Sigmoid colon (tissue), 7 donors: ENCODE data around the gene CDHR3. TPM values are rescaled to one million over a fixed set of nuclear protein-coding genes. Genes with fewer than 3 reads are reported as not detected.

Experiments used
- DNase-seq: peaks from one replicate; pipeline ENCODE4 v3.0.0-alpha.2; 2019
- H3K27ac ChIP-seq, 4 donors: fragments of 200-600 bp; sonication (generic); one replicate each; pipeline ENCODE4 v1.5.1; 2016 to 2019; ENCODE audit warnings: mild to moderate bottlenecking in 1 of 4
- H3K27me3 ChIP-seq, 3 donors: fragments of 200-600 bp; sonication (generic); one replicate each; pipeline ENCODE4 v1.5.1; 2019; ENCODE audit warnings: mild to moderate bottlenecking in 1 of 3
- H3K36me3 ChIP-seq, 4 donors: fragments of 200-600 bp; sonication (generic); one replicate each; pipeline ENCODE4 v1.5.1; 2016 to 2019
- H3K4me1 ChIP-seq, 4 donors: fragments of 200-600 bp; sonication (generic); one replicate each; pipeline ENCODE4 v1.5.1; 2017 to 2019
- H3K4me3 ChIP-seq, 4 donors: fragments of 200-600 bp; sonication (generic); one replicate each; pipeline ENCODE4 v1.5.1; 2017 to 2019; ENCODE audit warnings: mild to moderate bottlenecking in 2 of 4, moderate library complexity in 1 of 4
- H3K9me3 ChIP-seq, 4 donors: fragments of 200-600 bp in 3 of 4; sonication (generic) in 3 of 4; one replicate each; pipeline versions ENCODE4 v1.5.1 to v1.6.1; 2013 to 2019
- EP300 ChIP-seq, 4 donors: sonication (generic); formaldehyde crosslinking; IDR thresholded peaks; one replicate each; pipeline ENCODE4 v1.6.1; 2017; ENCODE audit warnings: antibody characterized with exemption in 4 of 4
- POLR2A ChIP-seq, 2 donors: fragments of 450-650 bp; IDR thresholded peaks; one replicate each; pipeline ENCODE4 v1.6.1; 2016; ENCODE audit warnings: antibody characterized with exemption in 2 of 2, mild to moderate bottlenecking in 2 of 2, moderate library complexity in 2 of 2
- POLR2AphosphoS5 ChIP-seq, 4 donors: sonication (generic); formaldehyde crosslinking; IDR thresholded peaks; one replicate each; pipeline ENCODE4 v1.6.1; 2017; ENCODE audit warnings: antibody characterized with exemption in 4 of 4
- WGBS, 2 donors: extraction: QIAGEN DNeasy Blood & Tissue Kit; methylation state at CpG; one replicate each; pipeline ENCODE4 v1.1.7; 2013; 5-methylcytosine and 5-hydroxymethylcytosine counted together
- intact Hi-C: fragments of 100-400 bp; cut with DNase I; formaldehyde crosslinking; loops from one replicate; pipeline ENCODE4 v1.15.1; 2023
- polyA plus RNA-seq, 3 donors: library from polyadenylated mRNA; stranded (reverse); fragments of 200-250 nt; gene quantifications; one replicate each; pipeline ENCODE4 v1.2.3, GENCODE V29; 2013
- total RNA-seq, 4 donors: library from RNA; depleted of rRNA; stranded (reverse); fragments of >200 nt; gene quantifications; one replicate each; pipeline ENCODE4 v1.1.0, GENCODE V29; 2016
- TF ChIP-seq, protein P1 (sequence below), 4 experiments: fragments of 450-650 bp in 3 of 4; fragments of 200-600 bp in 1 of 4; IDR thresholded peaks; one replicate each; pipeline ENCODE4 v1.5.1; 2016 to 2019; ENCODE audit warnings: antibody characterized with exemption in 4 of 4, mild to moderate bottlenecking in 3 of 4, moderate library complexity in 2 of 4
- donor health status: healthy with polysubstance abuse.
- donor health status: Bipolar disorder and iron deficiency.
- donor health status: healthy.

Gene CDHR3
- total and polyA plus RNA-seq, 7 donors: 2.2 to 21.3 (median 3.7) TPM

DNA sequence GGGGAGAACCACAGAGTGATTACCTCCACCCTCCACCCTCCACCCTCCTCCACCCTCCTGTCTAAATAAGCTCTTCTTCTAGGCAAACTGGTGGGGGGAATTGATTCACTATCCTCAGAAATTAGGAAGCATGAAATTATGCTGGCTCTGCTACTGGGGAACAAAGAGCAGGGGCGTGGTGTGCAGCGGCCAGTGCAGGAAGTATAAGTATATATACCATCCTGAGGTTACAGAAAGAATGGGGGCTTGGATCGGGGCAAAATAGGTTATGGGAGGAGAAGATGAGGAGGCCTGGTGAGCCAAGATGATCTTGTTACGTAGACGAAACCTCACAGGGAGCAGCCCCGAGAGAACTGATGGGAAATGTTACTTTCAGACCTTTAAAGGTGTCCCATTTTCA is 100.0 kb downstream of the CDHR3 start:
- peak overlapping the region in 3 of 4 donors; percentile 88 to 90 (median 89) for H3K27ac ChIP-seq
- 43 to 62% methylated on average over 6 of the region's 6 CpGs for WGBS, 2 donors
- no peak overlapping the region for H3K4me3 ChIP-seq
- no peak for TF ChIP-seq POLR2AphosphoS5 (IDR thresholded peaks at IDR 0.05)
- no peak for TF ChIP-seq EP300 (IDR thresholded peaks at IDR 0.05)
- TF ChIP-seq, protein P1, sequence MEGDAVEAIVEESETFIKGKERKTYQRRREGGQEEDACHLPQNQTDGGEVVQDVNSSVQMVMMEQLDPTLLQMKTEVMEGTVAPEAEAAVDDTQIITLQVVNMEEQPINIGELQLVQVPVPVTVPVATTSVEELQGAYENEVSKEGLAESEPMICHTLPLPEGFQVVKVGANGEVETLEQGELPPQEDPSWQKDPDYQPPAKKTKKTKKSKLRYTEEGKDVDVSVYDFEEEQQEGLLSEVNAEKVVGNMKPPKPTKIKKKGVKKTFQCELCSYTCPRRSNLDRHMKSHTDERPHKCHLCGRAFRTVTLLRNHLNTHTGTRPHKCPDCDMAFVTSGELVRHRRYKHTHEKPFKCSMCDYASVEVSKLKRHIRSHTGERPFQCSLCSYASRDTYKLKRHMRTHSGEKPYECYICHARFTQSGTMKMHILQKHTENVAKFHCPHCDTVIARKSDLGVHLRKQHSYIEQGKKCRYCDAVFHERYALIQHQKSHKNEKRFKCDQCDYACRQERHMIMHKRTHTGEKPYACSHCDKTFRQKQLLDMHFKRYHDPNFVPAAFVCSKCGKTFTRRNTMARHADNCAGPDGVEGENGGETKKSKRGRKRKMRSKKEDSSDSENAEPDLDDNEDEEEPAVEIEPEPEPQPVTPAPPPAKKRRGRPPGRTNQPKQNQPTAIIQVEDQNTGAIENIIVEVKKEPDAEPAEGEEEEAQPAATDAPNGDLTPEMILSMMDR (IDR thresholded peaks at IDR 0.05): no peak
- TF ChIP-seq POLR2A (IDR thresholded peaks at IDR 0.05): no peak
- no peak for DNase-seq
- H3K27me3 ChIP-seq: no peaks in the 10 kb centered on the region
- H3K36me3 ChIP-seq: no peaks in the 10 kb centered on the region
- intact Hi-C loops: loop anchor here (10.0 kb wide), 1 partner anchor 222 kb away; the partner anchor contains the start of gene NAMPT
- H3K4me1 ChIP-seq: peaks cover 0 to 90% (median 72%) of the 10 kb centered on the region in 4 donors
- no peaks in the 10 kb centered on the region for H3K9me3 ChIP-seq

DNA sequence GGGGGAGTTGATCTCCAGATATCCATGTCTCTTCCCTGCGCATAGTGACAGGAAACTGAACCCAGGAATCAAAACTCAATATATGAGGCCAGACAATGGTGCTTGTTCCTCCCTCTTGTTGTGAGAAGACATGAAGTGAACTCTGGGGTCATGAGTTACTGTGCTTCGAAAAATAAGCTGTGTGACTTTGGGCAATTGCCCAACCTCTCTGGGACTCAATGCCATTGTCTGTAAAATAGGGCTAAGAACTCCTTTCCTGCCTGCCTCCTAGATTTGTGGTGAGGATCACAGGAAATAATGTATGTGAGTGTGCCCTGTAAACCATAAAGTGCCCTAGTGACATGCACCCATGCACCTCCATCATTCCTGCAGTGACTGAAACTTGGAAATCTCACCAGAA is 100.6 kb downstream of the CDHR3 start:
- peaks cover 0 to 90% (median 69%) of the 10 kb centered on the region in 4 donors for H3K4me1 ChIP-seq
- intact Hi-C loops: loop anchor here (10.0 kb wide), 1 partner anchor 221 kb away; the partner anchor contains the start of gene NAMPT
- 87 to 92% methylated on average over 2 of the region's 2 CpGs for WGBS, 2 donors
- no peak overlapping the region for H3K4me3 ChIP-seq
- DNase-seq: no peak
- no peaks in the 10 kb centered on the region for H3K9me3 ChIP-seq
- no peaks in the 10 kb centered on the region for H3K27me3 ChIP-seq
- no peaks in the 10 kb centered on the region for H3K36me3 ChIP-seq
- no peak for TF ChIP-seq EP300 (IDR thresholded peaks at IDR 0.05)
- H3K27ac ChIP-seq: peak overlapping the region; percentile 88 to 90 (median 88)

DNA sequence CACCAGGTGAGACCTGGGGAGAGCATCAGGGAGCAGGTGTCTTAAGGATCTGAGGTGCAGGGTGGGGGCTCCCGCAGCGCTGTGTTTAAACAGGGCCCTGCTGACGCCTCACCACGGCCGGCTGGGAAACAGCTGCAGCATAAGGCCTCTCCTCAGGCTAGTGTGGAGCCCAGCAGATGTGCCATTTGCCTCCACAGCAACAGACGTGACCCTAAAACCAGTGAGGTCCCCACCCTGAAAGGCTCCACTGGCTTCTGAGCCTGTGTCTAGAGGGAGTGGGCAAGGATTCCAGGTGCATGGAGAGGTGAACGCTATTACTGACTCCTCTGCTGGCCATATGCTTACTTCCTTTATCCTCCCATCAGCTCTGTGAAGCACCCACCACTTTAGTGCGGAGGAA is 101.3 kb downstream of the CDHR3 start:
- peak overlapping the region; percentile 88 to 90 (median 88) for H3K27ac ChIP-seq
- no peaks in the 10 kb centered on the region for H3K27me3 ChIP-seq
- intact Hi-C loops: loop anchor here (10.0 kb wide), 1 partner anchor 220 kb away; the partner anchor contains the start of gene NAMPT
- no peaks in the 10 kb centered on the region for H3K9me3 ChIP-seq
- peaks cover 0 to 90% (median 69%) of the 10 kb centered on the region in 4 donors for H3K4me1 ChIP-seq
- H3K36me3 ChIP-seq: no peaks in the 10 kb centered on the region
- DNase-seq: no peak
- no peak overlapping the region for H3K4me3 ChIP-seq
- WGBS, 2 donors: 62 to 66% methylated on average over 8 of the region's 8 CpGs
- TF ChIP-seq EP300 (IDR thresholded peaks at IDR 0.05): no peak

DNA sequence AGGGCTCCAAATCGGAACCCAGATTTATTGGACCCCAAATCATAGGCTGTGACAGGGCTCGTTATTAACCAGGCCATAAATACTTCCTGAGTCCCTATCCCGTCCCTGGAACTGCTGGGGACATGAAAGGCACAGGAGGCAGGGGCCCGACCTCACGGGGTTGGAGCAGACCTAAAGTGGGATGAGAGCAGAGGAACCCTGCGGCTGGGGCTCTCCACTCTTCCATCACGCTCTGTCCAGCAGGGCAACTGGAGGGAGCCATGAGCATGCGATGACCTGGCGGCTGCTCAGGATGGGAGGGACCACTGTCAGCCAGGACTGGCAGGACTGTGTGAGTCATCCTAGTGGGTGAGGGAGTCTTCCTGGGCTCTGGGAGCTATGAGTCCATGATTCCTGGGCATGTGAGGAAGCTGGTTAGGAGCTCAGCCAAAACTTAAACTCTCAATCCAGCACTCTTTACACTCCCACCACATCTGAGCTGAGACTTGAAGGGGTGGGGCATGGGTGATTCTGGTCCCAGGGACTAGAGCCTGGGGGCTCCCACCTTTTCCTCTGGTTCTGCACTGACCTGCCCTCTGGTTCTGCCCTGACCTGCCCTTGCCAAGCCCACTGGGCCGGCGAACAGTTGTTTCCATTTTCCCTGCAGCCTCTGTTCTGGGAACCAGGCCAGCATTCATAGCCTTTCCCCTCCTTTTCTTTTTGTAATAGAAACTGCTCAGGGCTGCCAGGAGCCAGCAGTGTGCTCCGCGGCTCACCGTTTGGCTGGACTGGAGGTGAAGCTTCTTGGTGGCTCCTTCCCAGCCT is 101.9 kb downstream of the CDHR3 start:
- intact Hi-C loops: loop anchor here (10.0 kb wide), 1 partner anchor 220 kb away; the partner anchor contains the start of gene NAMPT
- H3K4me3 ChIP-seq: peak overlapping the region in 3 of 4 donors; percentile 22 to 33 (median 30)
- 42 to 64% methylated on average over 14 of the region's 14 CpGs for WGBS, 2 donors
- H3K4me1 ChIP-seq: peaks cover 0 to 93% (median 71%) of the 10 kb centered on the region in 4 donors
- peak; percentile 97 for DNase-seq
- no peaks in the 10 kb centered on the region for H3K36me3 ChIP-seq
- H3K9me3 ChIP-seq: no peaks in the 10 kb centered on the region
- peak overlapping the region; percentile 88 to 90 (median 88) for H3K27ac ChIP-seq
- peak in 1 of 4 donors; percentile 37 for TF ChIP-seq EP300 (IDR thresholded peaks at IDR 0.05)
- TF ChIP-seq, protein P1 (IDR thresholded peaks at IDR 0.05): no peak
- peak; percentile 65 to 76 (median 70) for TF ChIP-seq POLR2AphosphoS5 (IDR thresholded peaks at IDR 0.05)
- H3K27me3 ChIP-seq: no peaks in the 10 kb centered on the region

DNA sequence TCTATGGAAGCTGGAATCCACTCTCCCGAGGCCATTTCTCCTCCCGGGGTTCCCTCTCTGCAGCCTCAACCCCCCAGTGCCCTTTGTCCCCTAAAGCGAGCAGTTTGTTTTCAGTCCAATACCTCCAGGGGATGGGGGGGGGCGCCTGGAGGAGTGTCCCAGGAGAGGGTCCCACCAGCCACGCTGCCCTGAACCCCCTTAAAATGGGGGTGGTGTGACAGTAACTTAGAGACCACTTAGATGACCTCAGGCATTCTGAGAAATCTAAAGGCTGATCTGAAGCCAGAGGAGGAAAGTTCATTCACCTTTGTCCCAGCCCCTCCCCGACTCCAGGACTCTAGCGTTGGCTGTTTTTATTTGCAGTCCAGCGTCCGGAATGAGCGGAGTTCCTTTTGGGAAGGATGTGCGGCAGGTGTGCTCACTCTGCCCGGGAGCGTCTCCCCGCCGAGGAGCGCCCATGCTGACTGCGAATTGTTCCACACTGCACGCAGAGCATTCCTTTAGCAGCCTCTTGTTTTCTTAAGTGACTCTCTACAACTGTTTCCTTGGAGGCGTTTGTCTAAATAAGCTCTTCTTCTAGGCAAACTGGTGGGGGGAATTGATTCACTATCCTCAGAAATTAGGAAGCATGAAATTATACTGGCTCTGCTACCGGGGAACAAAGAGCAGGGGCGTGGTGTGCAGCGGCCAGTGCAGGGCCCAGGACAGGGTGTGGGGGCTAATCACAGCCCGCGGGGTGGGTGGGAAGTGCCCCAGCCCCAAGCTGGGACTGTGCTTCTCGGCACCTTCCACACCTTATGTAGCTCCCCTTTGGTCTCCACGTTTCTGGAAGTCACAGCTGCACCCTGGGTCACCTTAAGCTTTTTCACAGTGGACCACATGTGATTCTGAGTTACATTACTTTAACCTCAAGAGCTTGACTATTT is 102.8 kb downstream of the CDHR3 start:
- peaks cover 0 to 94% (median 74%) of the 10 kb centered on the region in 4 donors for H3K4me1 ChIP-seq
- peak overlapping the region; percentile 88 to 90 (median 88) for H3K27ac ChIP-seq
- TF ChIP-seq POLR2A (IDR thresholded peaks at IDR 0.05) (peak in 1 of 2 donors; percentile 2), POLR2AphosphoS5 (IDR thresholded peaks at IDR 0.05) (peak in 2 of 4 donors; percentile 9 to 13), EP300 (IDR thresholded peaks at IDR 0.05) (no peak)
- 13 to 57% methylated on average over 26 of the region's 26 CpGs for WGBS, 2 donors
- intact Hi-C loops: loop anchor here (10.0 kb wide), 1 partner anchor 219 kb away; the partner anchor contains the start of gene NAMPT
- H3K27me3 ChIP-seq: no peaks in the 10 kb centered on the region
- peak overlapping the region in 3 of 4 donors; percentile 22 to 33 (median 30) for H3K4me3 ChIP-seq
- H3K36me3 ChIP-seq: no peaks in the 10 kb centered on the region
- peak; percentile 76 for DNase-seq
- H3K9me3 ChIP-seq: no peaks in the 10 kb centered on the region
